CD8-positive, alpha-beta memory T cell (primary cell): Measurements from ENCODE around the gene RAB21. TPM values are rescaled to one million over a fixed set of nuclear protein-coding genes. Genes with fewer than 3 reads are reported as not detected.
A peak's percentile ranks its signal among the peaks of the same experiment; 100 is the strongest.

Source experiments
- CTCF ChIA-PET: fragments of 350-600 bp; sonication (Branson Sonifier 250); formaldehyde crosslinking; loops from one replicate; lab custom pipeline; 2021; ENCODE audit warnings: antibody characterized with exemption; lab: Charles Lee
- POLR2A ChIA-PET: fragments of 350-600 bp; sonication (Branson Sonifier 250); formaldehyde crosslinking; loops from one replicate; lab custom pipeline; 2021; ENCODE audit warnings: antibody characterized with exemption; lab: Charles Lee
- DNase-seq, 5 donors: peaks; one replicate each; pipeline versions ENCODE4 v3.0.0 to v3.0.0-alpha.2; 2020 to 2022; ENCODE audit warnings: mixed read lengths in 1 of 5
- H3K27ac ChIP-seq: one replicate; pipeline ENCODE4 v1.7.0; 2013; ENCODE audit warnings: low read depth, mild to moderate bottlenecking, low read length, moderate library complexity
- H3K27me3 ChIP-seq: 2 replicates; pipeline ENCODE4 v1.7.0; 2013; ENCODE audit warnings: low read length, mild to moderate bottlenecking; ENCODE audit not compliant: insufficient read depth, poor library complexity, severe bottlenecking
- H3K36me3 ChIP-seq: 2 replicates; pipeline ENCODE4 v1.7.0; 2013; ENCODE audit warnings: mild to moderate bottlenecking, low read length, moderate library complexity; ENCODE audit not compliant: insufficient read depth
- H3K4me1 ChIP-seq: 2 replicates; pipeline ENCODE4 v1.7.0; 2013; ENCODE audit warnings: mild to moderate bottlenecking, low read length, moderate library complexity; ENCODE audit not compliant: insufficient read depth
- H3K4me3 ChIP-seq: 2 replicates; pipeline ENCODE4 v1.7.0; 2013; ENCODE audit warnings: mild to moderate bottlenecking, low read length
- H3K9me3 ChIP-seq: 2 replicates; pipeline ENCODE4 v1.7.0; 2013; ENCODE audit warnings: mild to moderate bottlenecking, low read length
- H3K27ac Mint-ChIP-seq, 8 donors: one replicate each; pipeline ENCODE4 v1.8.0; 2020 to 2021; ENCODE audit warnings: mixed read lengths in 8 of 8, mild to moderate bottlenecking in 6 of 8, inconsistent platforms in 3 of 8, moderate library complexity in 3 of 8
- H3K27me3 Mint-ChIP-seq, 2 donors: one replicate each; pipeline ENCODE4 v1.8.0; 2020 to 2021; ENCODE audit warnings: mixed read lengths in 2 of 2, mild to moderate bottlenecking in 1 of 2, moderate library complexity in 1 of 2
- H3K36me3 Mint-ChIP-seq, 3 donors: one replicate each; pipeline ENCODE4 v1.8.0; 2020 to 2021; ENCODE audit warnings: mixed read lengths in 3 of 3, inconsistent platforms in 1 of 3, mild to moderate bottlenecking in 1 of 3
- H3K4me1 Mint-ChIP-seq, 3 donors: one replicate each; pipeline ENCODE4 v1.8.0; 2020 to 2021; ENCODE audit warnings: mixed read lengths in 3 of 3, inconsistent platforms in 1 of 3, mild to moderate bottlenecking in 1 of 3
- H3K4me3 Mint-ChIP-seq, 7 donors: one replicate each; pipeline ENCODE4 v1.8.0; 2020 to 2021; ENCODE audit warnings: mixed read lengths in 7 of 7, mild to moderate bottlenecking in 6 of 7, moderate library complexity in 4 of 7, inconsistent platforms in 2 of 7
- H3K9me3 Mint-ChIP-seq, 5 donors: one replicate each; pipeline ENCODE4 v1.8.0; 2020 to 2022; ENCODE audit warnings: mixed read lengths in 5 of 5, mild to moderate bottlenecking in 3 of 5, moderate library complexity in 2 of 5, inconsistent platforms in 1 of 5
- polyA plus RNA-seq: library from polyadenylated mRNA; unstranded; fragments of 300-500 nt; fragmentation: Illumina TruSeq; gene quantifications from one replicate; pipeline ENCODE4 v1.2.3, GENCODE V29; 2021
- total RNA-seq, 2 experiments: library from RNA; stranded (reverse); gene quantifications; one replicate each; pipeline ENCODE4 v1.2.3, GENCODE V29; 2021

Gene RAB21
- total RNA-seq (100 to 1,000 TPM; 100 to 106 TPM), polyA plus RNA-seq (39.3 TPM)

- Histone ChIP-seq H3K4me3 (peak within 1 kb of the TSS; percentile 87), H3K27ac (peak within 1 kb of the TSS; percentile 91), H3K4me1 (peaks cover 22% of the 10 kb centered on the region), H3K36me3 (peaks cover 6% of the 10 kb centered on the region), H3K27me3 (no peaks in the 10 kb centered on the region), H3K9me3 (no peaks in the 10 kb centered on the region)
- H3K27ac Mint-ChIP-seq: peak within 1 kb of the TSS; percentile 96 to 99 (median 99)
- peak within 1 kb of the TSS; percentile 93 to 99 (median 94) for H3K4me3 Mint-ChIP-seq
- H3K36me3 Mint-ChIP-seq: peaks cover 8 to 40% (median 22%) of the 10 kb centered on the region in 3 donors
- peaks cover 38 to 51% (median 48%) of the 10 kb centered on the region in 3 donors for H3K4me1 Mint-ChIP-seq
- peaks cover 12 to 16% of the 10 kb centered on the region in 2 donors for H3K27me3 Mint-ChIP-seq
- DNase-seq: peak; percentile 96 to 99 (median 99)
- ChIA-PET CTCF (interaction anchor here (0.9 to 2.2 kb wide), 7 partner anchors 8 to 338 kb away, joined by 3 to 8 read pairs (median 5); partner anchors contain the start of genes THAP2 and ZFC3H1), POLR2A (interaction anchor here (0.6 to 2.4 kb wide), 8 partner anchors 9 to 93 kb away, joined by 3 to 28 read pairs (median 4); partner anchors contain the start of genes TBC1D15, THAP2, TMEM19 and ZFC3H1)
- H3K9me3 Mint-ChIP-seq: peaks cover 3 to 14% (median 11%) of the 10 kb centered on the region in 5 donors
Observed at GRCh38 chr12:71754461-71755145, at the start of gene RAB21. Gene RAB21 (plus strand): TSS chr12:71754863. CDS start chr12:71755130, 267 bp downstream.

GRCh38 chr12:71704920-71705319 is 49.7 kb upstream of the RAB21 start:
- ChIA-PET CTCF (no interaction called here), POLR2A (no interaction called here)
- Mint-ChIP-seq H3K36me3 (peaks cover 11 to 35% (median 18%) of the 10 kb centered on the region in 3 donors), H3K4me1 (peaks cover 0 to 4% (median 0%) of the 10 kb centered on the region in 3 donors), H3K27ac (no peak overlapping the region), H3K4me3 (no peak overlapping the region), H3K9me3 (peaks cover 0 to 3% (median 0%) of the 10 kb centered on the region in 5 donors), H3K27me3 (no peaks in the 10 kb centered on the region)
- H3K36me3 ChIP-seq: peaks cover 4% of the 10 kb centered on the region
- H3K4me1 ChIP-seq: no peaks in the 10 kb centered on the region
- H3K27ac ChIP-seq: no peak overlapping the region
- no peak for DNase-seq
- no peaks in the 10 kb centered on the region for H3K9me3 ChIP-seq
- H3K27me3 ChIP-seq: no peaks in the 10 kb centered on the region
- H3K4me3 ChIP-seq: no peak overlapping the region

- Histone ChIP-seq H3K36me3 (no peaks in the 10 kb centered on the region), H3K27me3 (no peaks in the 10 kb centered on the region), H3K27ac (no peak overlapping the region), H3K4me3 (no peak overlapping the region), H3K9me3 (peaks cover 5% of the 10 kb centered on the region), H3K4me1 (no peaks in the 10 kb centered on the region)
- Mint-ChIP-seq H3K36me3 (peaks cover 10 to 29% (median 13%) of the 10 kb centered on the region in 3 donors), H3K4me1 (peaks cover 0 to 4% (median 0%) of the 10 kb centered on the region in 3 donors), H3K9me3 (peaks cover 19 to 23% (median 21%) of the 10 kb centered on the region in 5 donors), H3K27ac (no peak overlapping the region), H3K4me3 (no peak overlapping the region), H3K27me3 (peaks cover 1 to 3% of the 10 kb centered on the region in 2 donors)
- CTCF ChIA-PET: no interaction called here
- POLR2A ChIA-PET: no interaction called here
- no peak for DNase-seq
Observed at GRCh38 chr12:71708658-71709057, 46.0 kb upstream of the RAB21 start.

DNA sequence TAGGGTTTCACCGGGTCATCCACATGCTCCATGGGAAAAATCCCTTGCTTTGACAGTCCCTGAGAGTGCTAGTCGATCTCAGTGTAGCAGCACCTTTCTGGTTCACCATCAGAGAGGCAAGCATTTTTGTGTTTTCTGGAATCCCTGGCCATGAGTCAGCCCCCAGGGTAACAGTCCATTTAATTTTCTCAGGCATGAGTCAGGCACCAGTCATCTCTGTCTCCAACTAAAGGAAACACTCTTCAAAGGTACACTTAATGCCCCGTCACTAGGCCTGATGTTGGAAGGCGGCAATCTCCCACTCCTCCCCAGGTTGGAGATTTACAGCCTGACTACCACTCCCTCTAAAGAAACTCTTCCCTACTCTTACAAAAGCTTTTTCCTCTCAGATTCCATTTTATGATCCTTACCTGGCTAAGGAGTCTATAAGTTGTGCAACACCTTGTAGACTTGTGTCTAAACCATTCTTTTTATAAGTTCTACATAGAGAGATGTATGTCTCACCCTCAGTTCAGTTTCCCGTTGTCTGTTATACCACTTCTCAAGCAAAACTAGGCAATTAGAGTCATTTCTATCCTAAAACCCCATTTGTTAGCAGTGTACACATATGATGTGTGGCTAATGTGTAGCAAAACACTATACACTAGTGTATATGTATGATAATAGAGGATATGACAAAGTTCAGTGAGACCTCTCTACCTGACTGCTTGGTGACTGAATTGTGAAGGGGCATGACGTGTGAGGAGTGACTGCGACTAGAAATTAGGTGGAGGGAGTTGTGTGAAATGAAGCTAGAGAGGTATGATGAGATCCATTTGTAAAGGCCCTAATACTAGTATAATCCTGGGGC is 44.2 kb upstream of the RAB21 start:
- H3K9me3 ChIP-seq: peaks cover 5% of the 10 kb centered on the region
- Mint-ChIP-seq H3K9me3 (peaks cover 24 to 39% (median 31%) of the 10 kb centered on the region in 5 donors), H3K36me3 (peaks cover 3 to 32% (median 7%) of the 10 kb centered on the region in 3 donors), H3K4me1 (peaks cover 0 to 4% (median 0%) of the 10 kb centered on the region in 3 donors), H3K27me3 (peaks cover 1 to 3% of the 10 kb centered on the region in 2 donors), H3K4me3 (no peak overlapping the region), H3K27ac (peak overlapping the region in 1 of 8 donors; percentile 1)
- DNase-seq: no peak
- CTCF ChIA-PET: no interaction called here
- no peaks in the 10 kb centered on the region for H3K36me3 ChIP-seq
- no peak overlapping the region for H3K27ac ChIP-seq
- no peaks in the 10 kb centered on the region for H3K4me1 ChIP-seq
- H3K4me3 ChIP-seq: no peak overlapping the region
- POLR2A ChIA-PET: no interaction called here
- H3K27me3 ChIP-seq: no peaks in the 10 kb centered on the region

DNA sequence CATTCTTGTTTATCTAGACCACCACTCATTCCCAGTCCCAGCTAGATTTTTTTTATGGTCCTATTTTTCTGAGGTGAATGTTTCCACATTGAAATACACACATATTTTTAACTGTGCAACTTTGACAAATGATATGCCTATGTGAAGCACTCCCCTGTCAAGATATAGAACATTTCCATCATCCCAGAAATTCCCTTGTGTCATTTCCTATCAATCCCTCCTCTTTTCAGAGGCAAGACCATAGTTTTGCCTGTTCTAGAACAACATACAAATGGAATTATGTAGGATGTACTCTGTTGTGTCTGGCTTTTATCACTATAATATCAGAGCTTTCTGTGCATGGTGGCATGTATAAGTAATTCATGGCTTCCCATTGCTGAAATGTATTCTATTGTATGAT is 36.1 kb upstream of the RAB21 start:
- POLR2A ChIA-PET: no interaction called here
- Mint-ChIP-seq H3K4me1 (no peaks in the 10 kb centered on the region), H3K27ac (no peak overlapping the region)

DNA sequence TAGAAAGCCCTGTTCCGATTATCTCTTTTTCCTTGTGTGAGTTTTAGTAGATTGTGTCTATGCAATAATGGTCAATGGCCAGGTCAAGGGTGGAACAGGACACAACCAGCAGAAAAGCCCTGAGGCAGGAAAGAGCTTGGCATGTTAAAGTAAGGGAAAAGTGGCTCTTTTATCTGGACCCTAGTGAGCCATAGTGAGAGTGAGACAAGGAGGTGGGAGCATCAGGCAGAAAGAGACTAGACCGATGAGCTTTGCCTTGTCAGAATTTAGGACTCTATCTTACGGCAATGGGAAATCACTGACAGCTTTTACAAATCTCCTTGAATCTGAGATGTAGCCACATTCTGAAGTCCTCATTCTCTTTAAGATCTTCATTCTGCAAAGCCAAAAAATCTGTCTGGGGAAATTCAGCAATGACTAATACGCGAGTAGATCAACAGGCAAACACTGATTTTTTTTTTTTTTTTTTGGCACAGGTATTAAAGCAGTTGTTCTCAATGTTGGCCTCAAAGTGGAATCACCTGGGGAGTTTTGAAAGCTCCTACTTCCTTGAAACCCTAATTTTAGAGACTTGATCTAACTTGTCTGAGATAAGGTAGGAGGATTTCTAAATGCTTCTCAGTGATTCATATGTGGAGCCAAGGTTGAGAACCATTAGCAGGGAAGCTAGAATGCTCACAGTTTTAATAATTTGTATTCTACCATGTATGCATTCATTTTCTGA is 34.9 kb upstream of the RAB21 start:
- ChIA-PET CTCF (no interaction called here), POLR2A (no interaction called here)
- Histone ChIP-seq H3K36me3 (no peaks in the 10 kb centered on the region), H3K27me3 (no peaks in the 10 kb centered on the region), H3K9me3 (no peaks in the 10 kb centered on the region), H3K4me1 (no peaks in the 10 kb centered on the region), H3K4me3 (no peak overlapping the region), H3K27ac (no peak overlapping the region)
- no peak for DNase-seq
- H3K27ac Mint-ChIP-seq: peak overlapping the region in 1 of 8 donors; percentile 75
- H3K9me3 Mint-ChIP-seq: peaks cover 3 to 16% (median 10%) of the 10 kb centered on the region in 5 donors
- peaks cover 0 to 5% (median 2%) of the 10 kb centered on the region in 3 donors for H3K36me3 Mint-ChIP-seq
- H3K27me3 Mint-ChIP-seq: peaks cover 0 to 11% of the 10 kb centered on the region in 2 donors
- H3K4me1 Mint-ChIP-seq: no peaks in the 10 kb centered on the region
- H3K4me3 Mint-ChIP-seq: no peak overlapping the region

More for the DNA sequence above, 36.1 kb upstream of the RAB21 start:
- H3K9me3 ChIP-seq: no peaks in the 10 kb centered on the region
- peaks cover 8 to 27% (median 14%) of the 10 kb centered on the region in 5 donors for H3K9me3 Mint-ChIP-seq
- H3K36me3 Mint-ChIP-seq: peaks cover 0 to 9% (median 2%) of the 10 kb centered on the region in 3 donors
- no peak for DNase-seq
- H3K4me3 Mint-ChIP-seq: no peak overlapping the region
- no peak overlapping the region for H3K4me3 ChIP-seq
- no peaks in the 10 kb centered on the region for H3K4me1 ChIP-seq
- H3K27me3 ChIP-seq: no peaks in the 10 kb centered on the region
- no peaks in the 10 kb centered on the region for H3K36me3 ChIP-seq
- H3K27me3 Mint-ChIP-seq: peaks cover 0 to 11% of the 10 kb centered on the region in 2 donors
- no peak overlapping the region for H3K27ac ChIP-seq
- CTCF ChIA-PET: no interaction called here

DNA sequence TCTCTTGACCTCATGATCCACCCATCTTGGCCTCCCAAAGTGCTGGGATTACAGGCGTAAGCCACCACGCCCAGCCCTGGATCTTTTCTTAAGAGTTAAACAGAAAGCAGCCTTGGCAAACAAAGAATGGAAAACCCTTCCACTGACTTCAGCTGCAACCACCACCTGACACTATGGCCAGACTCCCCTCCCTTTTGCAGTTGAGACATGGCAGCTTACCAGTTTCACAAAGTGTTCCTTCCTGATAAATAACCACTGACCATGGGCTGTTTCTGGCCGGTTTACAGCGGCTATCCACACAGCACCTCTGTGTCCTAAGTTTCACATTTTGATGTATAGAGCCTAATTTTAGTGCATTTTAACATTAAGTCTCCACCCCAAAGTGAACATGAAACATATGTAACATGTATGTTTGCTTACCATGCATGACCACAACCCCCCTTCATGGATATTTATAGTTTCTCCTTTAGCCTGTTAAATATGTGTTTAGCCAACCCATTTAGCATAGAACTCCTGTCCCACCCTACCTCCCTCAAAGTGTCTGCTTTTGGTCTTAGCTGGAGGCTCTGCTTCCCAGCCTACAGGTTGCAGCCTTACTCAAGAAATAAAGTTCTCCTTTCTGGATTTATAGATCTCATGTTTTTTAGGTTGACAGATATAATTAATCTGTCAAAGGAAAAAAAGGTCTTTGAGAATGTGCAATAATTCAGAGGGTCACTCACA is 32.7 kb upstream of the RAB21 start:
- Histone ChIP-seq H3K4me3 (no peak overlapping the region), H3K9me3 (no peaks in the 10 kb centered on the region), H3K27ac (no peak overlapping the region), H3K4me1 (no peaks in the 10 kb centered on the region), H3K27me3 (no peaks in the 10 kb centered on the region), H3K36me3 (no peaks in the 10 kb centered on the region)
- Mint-ChIP-seq H3K9me3 (no peaks in the 10 kb centered on the region), H3K27ac (no peak overlapping the region), H3K4me3 (no peak overlapping the region), H3K36me3 (peaks cover 0 to 2% (median 0%) of the 10 kb centered on the region in 3 donors), H3K4me1 (no peaks in the 10 kb centered on the region), H3K27me3 (peaks cover 8 to 17% of the 10 kb centered on the region in 2 donors)
- DNase-seq: no peak
- POLR2A ChIA-PET: no interaction called here
- CTCF ChIA-PET: no interaction called here
